GM12878 (cell line): ENCODE measurements around the gene CRP.

ENCODE experiments used
- CBFB ChIP-seq: IDR thresholded peaks from 2 replicates; pipeline ENCODE4 v1.6.1; 2016; ENCODE audit warnings: antibody characterized with exemption, low read depth
- CBX3 ChIP-seq: fragments of 200-600 bp; sonication (generic); IDR thresholded peaks from 2 replicates; pipeline ENCODE4 v1.6.1; 2016; ENCODE audit warnings: low read depth, borderline replicate concordance
- CBX5 ChIP-seq: sonication (generic); IDR thresholded peaks from 2 replicates; pipeline ENCODE4 v1.6.1; 2016; ENCODE audit warnings: low read depth, moderate library complexity, mild to moderate bottlenecking, inconsistent platforms
- EZH2 ChIP-seq: IDR thresholded peaks from 2 replicates; pipeline ENCODE4 v1.6.1; 2012; ENCODE audit warnings: low read depth, mild to moderate bottlenecking, control low read depth, inconsistent platforms, low read length, borderline replicate concordance; ENCODE audit not compliant: control insufficient read depth
- HDAC2 ChIP-seq: fragments of 200-600 bp; sonication (generic); IDR thresholded peaks from 2 replicates; pipeline ENCODE4 v1.6.1; 2017
- JUNB ChIP-seq: IDR thresholded peaks from 2 replicates; pipeline ENCODE4 v1.6.1; 2016; ENCODE audit warnings: antibody characterized with exemption, mild to moderate bottlenecking
- KAT2A ChIP-seq: conservative IDR thresholded peaks from 2 replicates; pipeline ENCODE4 v1.6.1; 2011; ENCODE audit warnings: low read depth, low read length; ENCODE audit not compliant: control insufficient read depth
- NR2C2 ChIP-seq: IDR thresholded peaks from 2 replicates; pipeline ENCODE4 v1.6.1; 2011; ENCODE audit warnings: borderline replicate concordance, low read depth; ENCODE audit not compliant: control insufficient read depth, insufficient read length
- POLR2A ChIP-seq: IDR thresholded peaks from 2 replicates; pipeline ENCODE4 v1.6.1; 2011; ENCODE audit warnings: low read depth, mild to moderate bottlenecking, low read length
- RCOR1 ChIP-seq: conservative IDR thresholded peaks from 2 replicates; pipeline ENCODE4 v1.6.1; 2012; ENCODE audit warnings: low read depth, low read length, improper control_type of control experiment
- ZNF24 ChIP-seq: fragments of 450-650 bp; IDR thresholded peaks from 2 replicates; pipeline ENCODE4 v1.6.1; 2017; ENCODE audit warnings: antibody characterized with exemption, mild to moderate bottlenecking
- TF ChIP-seq, protein P1 (sequence below), 3 experiments: IDR thresholded peaks in 2 of 3; conservative IDR thresholded peaks in 1 of 3; 2 replicates each; pipeline ENCODE4 v1.5.1; 2011; ENCODE audit warnings: low read depth in 3 of 3, low read length in 3 of 3, mild to moderate bottlenecking in 3 of 3, control low read depth in 2 of 3, moderate library complexity in 2 of 3, inconsistent platforms in 1 of 3, mixed read lengths in 1 of 3; ENCODE audit not compliant: control insufficient read depth in 2 of 3, insufficient read depth in 1 of 3; ENCODE audit errors: extremely low read depth in 1 of 3
- TF ChIP-seq, protein P2 (sequence below): fragments of 450-650 bp; IDR thresholded peaks from 2 replicates; pipeline ENCODE4 v1.6.1; 2018; ENCODE audit warnings: borderline replicate concordance, mild to moderate bottlenecking; ENCODE audit not compliant: partially characterized antibody

DNA sequence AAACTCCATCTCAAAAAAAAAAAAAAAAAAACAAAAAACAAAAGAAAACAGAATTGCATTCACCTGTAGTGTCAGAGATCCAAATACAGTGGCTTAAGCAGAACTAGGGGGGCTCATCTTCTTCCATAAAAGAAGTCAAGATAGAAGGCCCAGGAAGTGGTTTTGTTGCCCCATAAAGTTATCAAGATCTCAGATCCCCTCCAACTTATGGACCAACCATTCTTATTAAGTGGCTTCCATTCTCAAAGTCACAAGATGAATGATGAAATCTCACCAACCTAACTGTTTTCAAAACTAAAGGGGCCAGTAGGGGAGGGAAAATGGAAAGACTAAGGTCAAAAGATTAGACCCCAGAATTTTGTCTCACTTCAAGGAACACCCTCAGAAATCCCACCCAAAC lies 36.2 kb upstream of the CRP start:
- no peak for TF ChIP-seq ZNF24
- TF ChIP-seq HDAC2, result no peak
- no peak for TF ChIP-seq POLR2A
- no peak for TF ChIP-seq RCOR1
- TF ChIP-seq, protein P1, sequence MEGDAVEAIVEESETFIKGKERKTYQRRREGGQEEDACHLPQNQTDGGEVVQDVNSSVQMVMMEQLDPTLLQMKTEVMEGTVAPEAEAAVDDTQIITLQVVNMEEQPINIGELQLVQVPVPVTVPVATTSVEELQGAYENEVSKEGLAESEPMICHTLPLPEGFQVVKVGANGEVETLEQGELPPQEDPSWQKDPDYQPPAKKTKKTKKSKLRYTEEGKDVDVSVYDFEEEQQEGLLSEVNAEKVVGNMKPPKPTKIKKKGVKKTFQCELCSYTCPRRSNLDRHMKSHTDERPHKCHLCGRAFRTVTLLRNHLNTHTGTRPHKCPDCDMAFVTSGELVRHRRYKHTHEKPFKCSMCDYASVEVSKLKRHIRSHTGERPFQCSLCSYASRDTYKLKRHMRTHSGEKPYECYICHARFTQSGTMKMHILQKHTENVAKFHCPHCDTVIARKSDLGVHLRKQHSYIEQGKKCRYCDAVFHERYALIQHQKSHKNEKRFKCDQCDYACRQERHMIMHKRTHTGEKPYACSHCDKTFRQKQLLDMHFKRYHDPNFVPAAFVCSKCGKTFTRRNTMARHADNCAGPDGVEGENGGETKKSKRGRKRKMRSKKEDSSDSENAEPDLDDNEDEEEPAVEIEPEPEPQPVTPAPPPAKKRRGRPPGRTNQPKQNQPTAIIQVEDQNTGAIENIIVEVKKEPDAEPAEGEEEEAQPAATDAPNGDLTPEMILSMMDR (IDR thresholded peaks at IDR 0.05 in 2 of 3, conservative IDR thresholded peaks at IDR 0.05 in 1 of 3; ENCODE audit: control insufficient read depth in 2 of 3, extremely low read depth in 1 of 3, insufficient read depth in 1 of 3, low read depth in 3 of 3, low read length in 3 of 3), result no peak
- no peak for TF ChIP-seq CBX5
- TF ChIP-seq, protein P2, sequence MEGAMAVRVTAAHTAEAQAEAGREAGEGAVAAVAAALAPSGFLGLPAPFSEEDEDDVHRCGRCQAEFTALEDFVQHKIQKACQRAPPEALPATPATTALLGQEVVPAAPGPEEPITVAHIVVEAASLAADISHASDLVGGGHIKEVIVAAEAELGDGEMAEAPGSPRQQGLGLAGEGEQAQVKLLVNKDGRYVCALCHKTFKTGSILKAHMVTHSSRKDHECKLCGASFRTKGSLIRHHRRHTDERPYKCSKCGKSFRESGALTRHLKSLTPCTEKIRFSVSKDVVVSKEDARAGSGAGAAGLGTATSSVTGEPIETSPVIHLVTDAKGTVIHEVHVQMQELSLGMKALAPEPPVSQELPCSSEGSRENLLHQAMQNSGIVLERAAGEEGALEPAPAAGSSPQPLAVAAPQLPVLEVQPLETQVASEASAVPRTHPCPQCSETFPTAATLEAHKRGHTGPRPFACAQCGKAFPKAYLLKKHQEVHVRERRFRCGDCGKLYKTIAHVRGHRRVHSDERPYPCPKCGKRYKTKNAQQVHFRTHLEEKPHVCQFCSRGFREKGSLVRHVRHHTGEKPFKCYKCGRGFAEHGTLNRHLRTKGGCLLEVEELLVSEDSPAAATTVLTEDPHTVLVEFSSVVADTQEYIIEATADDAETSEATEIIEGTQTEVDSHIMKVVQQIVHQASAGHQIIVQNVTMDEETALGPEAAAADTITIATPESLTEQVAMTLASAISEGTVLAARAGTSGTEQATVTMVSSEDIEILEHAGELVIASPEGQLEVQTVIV, result no peak
- TF ChIP-seq CBFB, result no peak
- TF ChIP-seq EZH2, result no peak
- no peak for TF ChIP-seq KAT2A
- no peak for TF ChIP-seq JUNB
- TF ChIP-seq CBX3, result no peak
- TF ChIP-seq NR2C2, result no peak
